GM11168 (cell line): Measurements from ENCODE around the gene ZMYND10.
"Not testable (repeated sequence)": the region's sequence is repeated elsewhere in the genome, so short reads cannot be mapped to it uniquely, and the experiment has no call there.

Experiments used
- in situ Hi-C: fragments of 300-500 bp; cut with MboI; formaldehyde crosslinking; loops from one replicate; pipeline ENCODE4 v1.12.0; 2022; ENCODE audit warnings: low sequenced_read_pairs; ENCODE audit not compliant: unreplicated experiment

Gene ZMYND10

GRCh38 chr3:50314816-50315215 lies 30.7 kb downstream of the ZMYND10 start:
- in situ Hi-C loops, result no loop called here

GRCh38 chr3:50314342-50314741 lies 31.2 kb downstream of the ZMYND10 start:
- in situ Hi-C loops, result no loop called here

GRCh38 chr3:50312041-50312440 lies 33.5 kb downstream of the ZMYND10 start:
- in situ Hi-C loops, result not testable (repeated sequence)

- in situ Hi-C loops, result no loop called here
These were observed 40.9 kb downstream of the ZMYND10 start for GRCh38 chr3:50304601-50305000.

GRCh38 chr3:50303013-50303815 lies 42.3 kb downstream of the ZMYND10 start, which contains the start of gene HYAL1:
HYAL1 (minus strand) TSS chr3:50303574; CDS start chr3:50302956, 618 bp downstream.
- in situ Hi-C loops, result no loop called here

GRCh38 chr3:50302095-50303012 lies 43.2 kb downstream of the ZMYND10 start:
- in situ Hi-C loops, result no loop called here

GRCh38 chr3:50300681-50301254 lies 44.8 kb downstream of the ZMYND10 start:
- in situ Hi-C loops, result no loop called here

GRCh38 chr3:50299929-50300680 lies 45.4 kb downstream of the ZMYND10 start:
- in situ Hi-C loops, result no loop called here

- in situ Hi-C loops, result no loop called here
These were observed 45.9 kb downstream of the ZMYND10 start for GRCh38 chr3:50299638-50299928.

GRCh38 chr3:50298836-50299637 lies 46.5 kb downstream of the ZMYND10 start, which contains the start of the genes HYAL3 and NAA80:
HYAL3 (minus strand) TSS chr3:50299405; CDS start chr3:50295602, 3,803 bp downstream.
NAA80 (minus strand) TSS chr3:50299405; CDS start chr3:50297463, 1,942 bp downstream.
- in situ Hi-C loops, result no loop called here

- in situ Hi-C loops, result no loop called here
These were observed 47.4 kb downstream of the ZMYND10 start for GRCh38 chr3:50297896-50298725.

- in situ Hi-C loops, result no loop called here
These were observed 48.2 kb downstream of the ZMYND10 start for GRCh38 chr3:50297384-50297775.

- in situ Hi-C loops, result no loop called here
These were observed 48.7 kb downstream of the ZMYND10 start for GRCh38 chr3:50296721-50297383.

GRCh38 chr3:50295553-50296431 lies 49.7 kb downstream of the ZMYND10 start:
- in situ Hi-C loops, result no loop called here

- in situ Hi-C loops, result no loop called here
These were observed 50.8 kb downstream of the ZMYND10 start for GRCh38 chr3:50294492-50295403.

- in situ Hi-C loops, result no loop called here
These were observed 51.4 kb downstream of the ZMYND10 start for GRCh38 chr3:50294089-50294488.
